GM12891 (cell line): ENCODE data around the gene TSPAN16.

Experiments
- PAX5 ChIP-seq: IDR thresholded peaks from 2 replicates; pipeline ENCODE4 v1.6.1; 2011; ENCODE audit warnings: low read length, moderate library complexity, mild to moderate bottlenecking; ENCODE audit not compliant: insufficient read depth, severe bottlenecking
- POLR2A ChIP-seq: IDR thresholded peaks from 2 replicates; pipeline ENCODE4 v1.6.1; 2011; ENCODE audit warnings: low read depth, low read length, control low read depth
- POLR2AphosphoS5 ChIP-seq: IDR thresholded peaks from 2 replicates; pipeline ENCODE4 v1.6.1; 2011; ENCODE audit warnings: low read depth, low read length, control low read depth
- SPI1 ChIP-seq: IDR thresholded peaks from 2 replicates; pipeline ENCODE4 v1.6.1; 2011; ENCODE audit warnings: low read depth, low read length, control low read depth
- TAF1 ChIP-seq: IDR thresholded peaks from 2 replicates; pipeline ENCODE4 v1.6.1; 2011; ENCODE audit warnings: low read depth, low read length, control low read depth

DNA sequence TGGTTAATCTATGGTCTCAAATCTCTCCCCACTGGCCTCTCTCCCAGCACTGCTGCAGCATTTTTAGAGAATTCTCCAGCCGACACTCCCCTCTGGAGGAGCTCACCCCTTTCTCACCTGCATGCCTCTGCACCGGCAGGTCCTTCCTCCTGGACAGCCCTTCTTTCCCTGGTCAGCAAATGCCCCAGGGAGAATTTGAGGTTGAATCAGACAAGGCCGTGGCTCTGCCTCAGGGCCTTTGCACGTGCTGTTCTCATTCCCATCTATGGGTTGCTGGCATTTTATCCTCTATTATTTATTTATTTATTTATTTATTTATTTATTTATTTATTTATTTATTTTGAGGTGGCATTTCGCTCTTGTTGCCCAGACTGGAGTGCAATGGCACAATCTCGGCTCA lies 32.2 kb upstream of the TSPAN16 start:
- TF ChIP-seq TAF1 (no peak), POLR2A (no peak), PAX5 (no peak), POLR2AphosphoS5 (no peak), SPI1 (no peak)
